Liver (tissue), 3 donors: Measurements from ENCODE around the gene TRIM17.

Experiments
- EGR1 ChIP-seq, 2 donors: IDR thresholded peaks; 2 replicates each; pipeline ENCODE4 v1.6.1; 2016 to 2018; ENCODE audit warnings: antibody characterized with exemption in 2 of 2, low read depth in 2 of 2
- FOXA2 ChIP-seq: IDR thresholded peaks from 2 replicates; pipeline ENCODE4 v1.6.1; 2016; ENCODE audit warnings: antibody characterized with exemption
- GABPA ChIP-seq, 2 donors: IDR thresholded peaks in 1 of 2; conservative IDR thresholded peaks in 1 of 2; 2 replicates each; pipeline ENCODE4 v1.6.1; 2016; ENCODE audit warnings: antibody characterized with exemption in 2 of 2, mild to moderate bottlenecking in 1 of 2, moderate library complexity in 1 of 2
- JUND ChIP-seq, 2 donors: IDR thresholded peaks; 2 replicates each; pipeline ENCODE4 v1.6.1; 2016; ENCODE audit warnings: antibody characterized with exemption in 2 of 2
- RAD21 ChIP-seq, 2 donors: IDR thresholded peaks; 2 replicates each; pipeline ENCODE4 v1.6.1; 2016; ENCODE audit warnings: antibody characterized with exemption in 2 of 2, mild to moderate bottlenecking in 2 of 2
- TF ChIP-seq, protein P1 (sequence below): fragments of 150-350 bp; IDR thresholded peaks from 2 replicates; pipeline ENCODE4 v1.5.1; 2017; ENCODE audit warnings: improper control_type of control experiment, low read depth, low read length; ENCODE audit not compliant: missing input control
- TF ChIP-seq, protein P2 (sequence below): IDR thresholded peaks from 2 replicates; pipeline ENCODE4 v1.6.1; 2016; ENCODE audit warnings: antibody characterized with exemption
- TF ChIP-seq, protein P3 (sequence below): IDR thresholded peaks from 2 replicates; pipeline ENCODE4 v1.6.1; 2016; ENCODE audit warnings: antibody characterized with exemption
- donor health status: healthy.
- donor health status: healthy.

DNA sequence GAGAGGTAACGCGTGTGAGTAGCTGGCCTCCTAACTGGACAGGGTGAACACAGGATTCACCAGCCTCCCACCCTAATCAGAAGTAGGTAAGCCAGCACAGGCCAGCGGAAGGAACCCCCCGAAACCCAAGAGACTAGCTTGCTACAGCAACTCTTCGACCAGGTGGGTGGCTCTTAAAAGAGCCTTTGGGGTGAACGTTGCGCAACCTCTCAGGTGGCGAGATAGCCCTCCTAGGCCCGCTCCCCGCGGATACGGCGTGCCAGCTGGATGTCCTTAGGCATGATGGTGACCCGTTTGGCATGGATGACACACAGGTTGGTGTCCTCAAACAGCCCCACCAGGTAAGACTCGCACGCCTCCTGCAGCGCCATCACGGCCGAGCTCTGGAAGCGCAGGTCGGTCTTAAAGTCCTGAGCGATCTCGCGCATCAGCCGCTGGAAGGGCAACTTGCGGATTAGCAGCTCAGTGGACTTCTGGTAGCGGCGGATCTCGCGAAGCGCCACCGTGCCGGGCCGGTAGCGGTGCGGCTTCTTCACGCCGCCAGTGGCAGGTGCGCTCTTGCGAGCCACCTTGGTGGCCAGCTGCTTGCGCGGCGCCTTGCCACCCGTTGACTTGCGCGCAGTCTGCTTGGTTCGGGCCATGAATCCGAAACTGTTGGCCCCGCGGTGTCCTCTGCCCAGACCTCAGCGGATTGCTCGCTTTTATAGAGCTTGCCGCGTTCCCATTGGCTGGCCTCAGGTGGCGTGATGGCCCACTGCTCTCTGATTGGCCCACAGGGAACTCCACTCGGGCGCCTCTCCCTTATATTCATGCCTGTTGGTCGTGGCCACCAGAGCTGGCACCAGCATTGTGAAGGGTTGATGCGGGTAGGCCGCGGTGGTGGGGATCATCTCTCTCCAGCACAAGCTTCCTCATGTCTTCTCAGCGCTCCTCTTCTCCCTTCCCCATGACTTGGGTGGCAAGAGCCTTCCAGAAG is 8.3 kb upstream of the TRIM17 start:
- TF ChIP-seq, protein P1, sequence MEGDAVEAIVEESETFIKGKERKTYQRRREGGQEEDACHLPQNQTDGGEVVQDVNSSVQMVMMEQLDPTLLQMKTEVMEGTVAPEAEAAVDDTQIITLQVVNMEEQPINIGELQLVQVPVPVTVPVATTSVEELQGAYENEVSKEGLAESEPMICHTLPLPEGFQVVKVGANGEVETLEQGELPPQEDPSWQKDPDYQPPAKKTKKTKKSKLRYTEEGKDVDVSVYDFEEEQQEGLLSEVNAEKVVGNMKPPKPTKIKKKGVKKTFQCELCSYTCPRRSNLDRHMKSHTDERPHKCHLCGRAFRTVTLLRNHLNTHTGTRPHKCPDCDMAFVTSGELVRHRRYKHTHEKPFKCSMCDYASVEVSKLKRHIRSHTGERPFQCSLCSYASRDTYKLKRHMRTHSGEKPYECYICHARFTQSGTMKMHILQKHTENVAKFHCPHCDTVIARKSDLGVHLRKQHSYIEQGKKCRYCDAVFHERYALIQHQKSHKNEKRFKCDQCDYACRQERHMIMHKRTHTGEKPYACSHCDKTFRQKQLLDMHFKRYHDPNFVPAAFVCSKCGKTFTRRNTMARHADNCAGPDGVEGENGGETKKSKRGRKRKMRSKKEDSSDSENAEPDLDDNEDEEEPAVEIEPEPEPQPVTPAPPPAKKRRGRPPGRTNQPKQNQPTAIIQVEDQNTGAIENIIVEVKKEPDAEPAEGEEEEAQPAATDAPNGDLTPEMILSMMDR, result no peak
- TF ChIP-seq, protein P2, sequence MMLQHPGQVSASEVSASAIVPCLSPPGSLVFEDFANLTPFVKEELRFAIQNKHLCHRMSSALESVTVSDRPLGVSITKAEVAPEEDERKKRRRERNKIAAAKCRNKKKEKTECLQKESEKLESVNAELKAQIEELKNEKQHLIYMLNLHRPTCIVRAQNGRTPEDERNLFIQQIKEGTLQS, result no peak
- no peak for TF ChIP-seq RAD21 (IDR thresholded peaks at IDR 0.05)
- TF ChIP-seq EGR1 (IDR thresholded peaks at IDR 0.05; ENCODE audit: low read depth in 2 of 2), result no peak
- TF ChIP-seq GABPA (IDR thresholded peaks at IDR 0.05 in 1 of 2, conservative IDR thresholded peaks at IDR 0.05 in 1 of 2), result no peak
- TF ChIP-seq, protein P3, sequence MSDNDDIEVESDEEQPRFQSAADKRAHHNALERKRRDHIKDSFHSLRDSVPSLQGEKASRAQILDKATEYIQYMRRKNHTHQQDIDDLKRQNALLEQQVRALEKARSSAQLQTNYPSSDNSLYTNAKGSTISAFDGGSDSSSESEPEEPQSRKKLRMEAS, result no peak
- no peak for TF ChIP-seq FOXA2
- no peak for TF ChIP-seq JUND (IDR thresholded peaks at IDR 0.05)
